Measurements from ENCODE around the gene RPL10L. TPM values are rescaled to one million over a fixed set of nuclear protein-coding genes. Genes with fewer than 3 reads are reported as not detected.

Gene RPL10L
- total RNA-seq = not detected in 2 replicates

DNA sequence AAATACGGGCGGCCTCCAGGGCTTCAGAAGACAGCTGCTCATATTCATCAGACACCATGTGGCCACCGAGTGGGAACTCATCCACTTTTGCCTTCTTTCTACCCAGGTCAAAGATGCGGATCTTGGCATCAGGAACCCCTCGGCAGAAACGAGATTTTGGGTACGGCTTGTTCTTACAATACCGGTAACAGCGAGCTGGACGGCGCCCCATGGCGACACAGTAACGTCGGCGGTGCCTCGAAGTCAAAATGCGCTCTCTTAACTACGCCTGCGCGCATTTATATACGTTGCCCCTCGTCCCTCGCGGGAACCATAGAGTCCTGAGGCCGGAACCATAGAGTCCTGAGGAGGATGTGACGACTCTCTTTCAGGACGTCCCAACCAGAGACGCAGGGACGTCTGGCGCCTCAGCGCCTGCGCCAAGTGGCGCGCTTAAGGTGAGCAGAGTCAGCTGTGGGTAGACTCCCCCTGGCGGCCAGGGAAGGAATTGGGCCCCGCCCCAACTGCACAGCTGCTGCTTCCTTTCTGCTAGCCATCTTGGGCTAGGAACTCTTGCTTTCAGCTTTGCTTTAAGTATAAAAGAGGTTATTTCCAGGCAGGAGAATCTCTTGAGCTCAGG lies at the start of gene RPL10L:
Gene RPL10L (minus strand): TSS at position 256 of the 619 bp plus-strand sequence. CDS start 45 bp downstream, at position 211.
- Mint-ChIP-seq H3K4me1 (no peaks in the 10 kb centered on the region), H3K9me3 (no peaks in the 10 kb centered on the region), H3K27ac (no peak within 1 kb of the TSS), H3K36me3 (ENCODE audit: low read depth) (no peaks in the 10 kb centered on the region), H3K4me3 (no peak within 1 kb of the TSS), H3K27me3 (no peaks in the 10 kb centered on the region)
- no peak for TF ChIP-seq CTCF (IDR thresholded peaks at IDR 0.05)
- POLR2A ChIA-PET = no interaction called here
- no peak for ATAC-seq (ENCODE audit: low read depth)
- DNase-seq = no peak
- CTCF ChIA-PET = no interaction called here
- intact Hi-C loops (cut with micrococcal nuclease) = no loop called here

DNA sequence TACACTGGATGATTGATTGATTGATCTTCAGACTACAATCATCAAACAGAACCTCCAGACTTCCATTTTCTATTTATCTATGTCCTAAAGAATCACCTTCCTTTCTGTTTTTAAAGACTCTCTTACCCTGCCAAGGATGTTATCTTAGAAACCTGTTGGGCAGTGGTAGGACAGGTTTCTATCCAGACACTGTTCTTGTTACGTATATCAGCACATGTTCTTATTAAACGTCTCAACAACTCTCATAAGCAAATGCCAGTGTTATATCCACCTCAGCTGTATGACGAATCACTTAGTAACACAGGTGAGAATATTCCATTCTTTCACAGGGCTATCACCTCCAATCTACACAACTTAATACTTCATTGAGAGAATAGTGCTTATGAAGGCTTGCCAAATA lies 40.2 kb upstream of the RPL10L start:
- ATAC-seq (ENCODE audit: low read depth) (no peak), DNase-seq (no peak)
- ChIA-PET POLR2A (no interaction called here), CTCF (no interaction called here)
- Mint-ChIP-seq H3K4me3 (no peak overlapping the region), H3K27me3 (no peaks in the 10 kb centered on the region), H3K4me1 (no peaks in the 10 kb centered on the region), H3K36me3 (ENCODE audit: low read depth) (no peaks in the 10 kb centered on the region), H3K27ac (no peak overlapping the region), H3K9me3 (peaks cover 5% of the 10 kb centered on the region)
- no peak for TF ChIP-seq CTCF (IDR thresholded peaks at IDR 0.05)
- intact Hi-C loops (cut with micrococcal nuclease) = no loop called here

GRCh38 chr14:46686652-46687051 lies 35.1 kb upstream of the RPL10L start:
- Mint-ChIP-seq H3K4me1 (no peaks in the 10 kb centered on the region), H3K27me3 (no peaks in the 10 kb centered on the region), H3K36me3 (ENCODE audit: low read depth) (no peaks in the 10 kb centered on the region), H3K9me3 (peaks cover 16% of the 10 kb centered on the region), H3K4me3 (no peak overlapping the region), H3K27ac (no peak overlapping the region)
- CTCF ChIA-PET = no interaction called here
- intact Hi-C loops (cut with micrococcal nuclease) = no loop called here
- DNase-seq = no peak
- no peak for TF ChIP-seq CTCF (IDR thresholded peaks at IDR 0.05)
- no peak for ATAC-seq (ENCODE audit: low read depth)
- POLR2A ChIA-PET = no interaction called here

GRCh38 chr14:46672128-46672527 lies 20.5 kb upstream of the RPL10L start:
- no peak for DNase-seq
- H3K36me3 Mint-ChIP-seq (ENCODE audit: low read depth) = no peaks in the 10 kb centered on the region
- CTCF ChIA-PET = no interaction called here

DNA sequence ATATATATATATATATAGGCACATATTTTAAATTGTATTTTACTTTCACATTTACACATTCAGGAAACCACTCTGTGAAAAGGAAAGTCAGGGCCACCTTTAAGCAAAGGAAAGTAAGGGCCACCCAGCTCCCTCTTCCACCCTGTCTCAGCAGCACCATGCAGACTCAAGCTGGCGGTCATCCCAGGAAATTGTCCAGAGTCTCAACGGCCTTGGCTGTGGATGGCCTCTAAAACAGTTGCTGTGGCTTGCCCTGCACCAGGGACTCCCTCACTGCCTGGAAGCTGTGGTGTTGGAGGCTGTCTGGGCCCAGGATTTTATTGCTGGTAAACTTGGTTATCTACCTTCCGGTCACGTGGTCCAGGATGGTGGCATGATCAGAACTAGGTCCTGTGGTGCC lies 11.8 kb upstream of the RPL10L start:
- ChIA-PET CTCF (no interaction called here), POLR2A (no interaction called here)
- intact Hi-C loops (cut with micrococcal nuclease) = no loop called here
- Mint-ChIP-seq H3K9me3 (peaks cover 16% of the 10 kb centered on the region), H3K36me3 (ENCODE audit: low read depth) (no peaks in the 10 kb centered on the region), H3K27me3 (no peaks in the 10 kb centered on the region), H3K4me3 (no peak overlapping the region), H3K4me1 (no peaks in the 10 kb centered on the region), H3K27ac (no peak overlapping the region)
- DNase-seq = no peak
- ATAC-seq (ENCODE audit: low read depth) = no peak
- no peak for TF ChIP-seq CTCF (IDR thresholded peaks at IDR 0.05)

More at GRCh38 chr14:46672128-46672527, 20.5 kb upstream of the RPL10L start:
- intact Hi-C loops (cut with micrococcal nuclease) = no loop called here
- no peak overlapping the region for H3K4me3 Mint-ChIP-seq
- H3K27me3 Mint-ChIP-seq = no peaks in the 10 kb centered on the region
- H3K27ac Mint-ChIP-seq = no peak overlapping the region
- peaks cover 4% of the 10 kb centered on the region for H3K9me3 Mint-ChIP-seq
- POLR2A ChIA-PET = no interaction called here
- TF ChIP-seq CTCF (IDR thresholded peaks at IDR 0.05) = no peak
- no peaks in the 10 kb centered on the region for H3K4me1 Mint-ChIP-seq
- ATAC-seq (ENCODE audit: low read depth) = no peak
